ENCODE measurements around the gene STX18.
"Not testable (repeated sequence)": the region's sequence is repeated elsewhere in the genome, so short reads cannot be mapped to it uniquely, and the experiment has no call there.

Gene STX18

DNA sequence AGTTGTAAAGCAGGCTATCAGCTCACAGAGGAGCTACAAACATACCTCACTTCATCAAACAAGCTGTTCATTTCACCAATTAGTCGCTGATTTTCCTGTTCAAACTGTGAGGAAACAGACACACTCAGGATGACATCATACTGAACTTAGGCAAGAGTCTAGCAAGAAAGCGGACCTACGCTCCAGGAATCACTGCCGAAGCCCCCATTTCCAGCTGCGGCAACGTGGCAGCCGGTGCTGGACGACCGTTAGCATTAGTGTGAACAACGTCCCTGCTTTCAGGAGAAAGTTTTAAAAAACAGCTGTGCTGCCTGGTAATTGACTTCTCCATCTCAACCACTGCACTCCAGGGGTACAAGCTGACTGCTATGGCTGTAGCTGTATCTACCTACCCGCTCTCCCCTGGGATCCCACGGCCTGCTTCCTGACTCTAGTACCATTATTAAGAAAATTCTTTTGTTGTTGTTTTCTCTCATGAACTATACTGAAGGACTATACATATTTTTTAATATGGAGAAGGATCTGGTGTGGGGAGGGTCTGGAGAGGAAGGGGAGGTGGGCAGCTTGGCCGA lies 116.6 kb downstream of the STX18 start:
- H3K4me3 ChIP-seq (ENCODE audit: low read depth, low read length) = no peak overlapping the region
- no peak for DNase-seq (ENCODE audit: low read depth)
- TF ChIP-seq CTCF (IDR thresholded peaks at IDR 0.05; ENCODE audit: low read depth, low read length, missing control alignments) = no peak
- in situ Hi-C loops (cut with HindIII; ENCODE audit: low sequenced_read_pairs) = no loop called here

DNA sequence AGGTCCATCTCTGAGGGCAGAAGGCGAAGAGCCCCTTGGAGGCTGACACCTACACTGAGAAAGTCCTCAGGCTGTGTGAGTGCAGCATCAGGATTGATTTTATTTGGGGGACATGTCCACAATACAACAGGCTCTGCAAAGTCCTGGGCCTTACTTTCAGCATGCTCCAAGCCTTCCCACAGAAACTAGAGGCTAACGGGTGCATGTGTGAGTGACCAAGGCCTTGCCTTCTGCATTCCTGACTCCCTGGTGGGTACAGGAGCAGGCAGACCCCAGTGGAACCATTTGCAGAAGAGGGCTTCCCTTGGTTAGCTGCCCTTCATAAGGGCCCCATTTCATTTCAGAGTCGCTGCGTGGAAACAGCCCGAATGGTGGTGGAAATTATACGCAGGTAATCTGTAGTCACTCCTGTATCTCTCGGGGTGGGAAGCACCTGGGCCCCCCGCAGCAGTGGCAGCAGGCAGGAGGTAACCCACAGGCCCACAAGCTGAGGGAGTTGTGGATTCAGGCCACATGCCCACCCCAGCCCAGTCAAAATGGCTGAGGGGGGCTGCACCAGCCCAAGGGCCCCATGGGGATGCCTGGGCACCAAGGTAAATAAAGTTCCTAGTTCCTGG lies 117.2 kb downstream of the STX18 start:
- H3K4me3 ChIP-seq (ENCODE audit: low read depth, low read length) = no peak overlapping the region
- in situ Hi-C loops (cut with HindIII; ENCODE audit: low sequenced_read_pairs) = loop anchor here (5.0 kb wide), 1 partner anchor 42 kb away; no protein-coding TSS in a partner anchor
- DNase-seq (ENCODE audit: low read depth) = no peak
- TF ChIP-seq CTCF (IDR thresholded peaks at IDR 0.05; ENCODE audit: low read depth, low read length, missing control alignments) = no peak

DNA sequence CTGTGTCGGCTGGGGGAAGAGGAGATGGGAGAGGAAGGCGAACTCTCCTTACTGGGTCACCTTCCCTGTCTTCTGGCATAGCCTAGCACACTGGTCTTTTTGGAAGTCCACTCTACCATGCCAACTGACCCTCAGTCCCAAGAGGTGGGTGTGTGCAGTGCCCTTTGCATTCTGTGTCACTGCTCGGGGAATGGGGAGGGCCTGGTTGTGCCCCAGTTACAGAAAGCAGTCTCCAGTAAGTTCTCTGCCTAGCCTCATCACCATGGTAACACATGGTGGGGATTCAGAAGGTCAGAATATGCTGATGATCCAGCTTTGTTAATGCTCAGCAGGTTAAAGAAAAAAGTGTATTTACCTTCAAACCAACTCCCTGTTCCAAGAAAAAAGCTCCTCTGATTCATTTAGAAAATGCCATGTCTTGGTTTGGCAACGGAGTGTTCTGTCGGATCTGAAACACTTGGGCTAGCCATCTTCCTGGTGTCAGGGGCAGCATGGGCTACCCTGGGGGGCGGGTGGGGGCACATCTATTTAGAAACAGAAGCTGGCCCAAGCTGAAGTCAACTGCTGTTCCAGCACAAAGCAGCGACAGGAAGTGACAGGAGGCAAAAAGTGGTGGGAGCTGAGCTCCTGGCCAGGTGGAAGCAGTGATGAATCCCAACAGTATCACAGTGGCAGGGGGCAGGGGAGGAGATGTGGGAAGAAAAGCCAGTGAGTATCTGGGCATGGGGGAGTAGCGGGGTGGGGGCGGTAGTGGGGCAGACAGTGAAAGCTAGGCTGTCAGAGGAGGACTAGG lies 117.9 kb downstream of the STX18 start:
- TF ChIP-seq CTCF (IDR thresholded peaks at IDR 0.05; ENCODE audit: low read depth, low read length, missing control alignments) = no peak
- H3K4me3 ChIP-seq (ENCODE audit: low read depth, low read length) = no peak overlapping the region
- in situ Hi-C loops (cut with HindIII; ENCODE audit: low sequenced_read_pairs) = loop anchor here (5.0 kb wide), 1 partner anchor 42 kb away; no protein-coding TSS in a partner anchor
- DNase-seq (ENCODE audit: low read depth) = no peak

DNA sequence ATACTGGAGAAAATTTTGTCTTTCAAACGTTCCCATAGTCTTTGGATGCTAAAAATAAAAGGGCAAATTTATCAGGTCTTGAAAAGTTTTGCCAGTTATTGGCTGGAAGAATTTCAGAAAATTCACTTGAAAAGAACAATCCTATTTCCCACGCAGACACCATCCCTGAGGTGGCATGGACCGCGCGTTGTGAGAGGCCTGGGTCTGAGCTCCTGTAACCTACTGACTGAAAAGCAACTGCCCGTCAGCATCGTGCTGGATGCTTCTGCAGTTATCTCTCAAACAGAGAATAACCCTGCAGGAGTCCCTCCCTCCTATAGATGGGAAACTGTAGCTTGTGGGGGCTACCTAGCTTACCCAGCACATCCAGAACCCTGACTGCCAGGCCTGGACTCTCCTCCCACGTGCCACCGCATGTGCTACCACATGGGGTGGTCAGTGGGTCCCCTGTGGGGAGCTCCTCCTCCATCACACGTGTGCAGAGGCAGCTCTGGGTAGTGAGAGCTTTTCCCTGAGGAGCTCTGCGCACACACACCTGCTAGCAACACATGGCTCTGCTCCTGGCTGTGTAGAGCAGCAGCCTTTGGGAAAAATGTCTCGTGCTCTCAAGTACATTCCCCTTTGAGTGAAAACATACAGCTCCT lies 118.9 kb downstream of the STX18 start:
- in situ Hi-C loops (cut with HindIII; ENCODE audit: low sequenced_read_pairs) = loop anchor here (5.0 kb wide), 1 partner anchor 41 kb away; no protein-coding TSS in a partner anchor
- no peak overlapping the region for H3K4me3 ChIP-seq (ENCODE audit: low read depth, low read length)
- TF ChIP-seq CTCF (IDR thresholded peaks at IDR 0.05; ENCODE audit: low read depth, low read length, missing control alignments) = no peak
- DNase-seq (ENCODE audit: low read depth) = no peak

GRCh38 chr4:4422117-4422516 lies 119.7 kb downstream of the STX18 start:
- in situ Hi-C loops (cut with HindIII; ENCODE audit: low sequenced_read_pairs) = loop anchor here (5.0 kb wide), 1 partner anchor 40 kb away; no protein-coding TSS in a partner anchor
- not testable (repeated sequence) for H3K4me3 ChIP-seq (ENCODE audit: low read depth, low read length); DNase-seq (ENCODE audit: low read depth)

- no peak for TF ChIP-seq CTCF (IDR thresholded peaks at IDR 0.05; ENCODE audit: low read depth, low read length, missing control alignments)
- in situ Hi-C loops (cut with HindIII; ENCODE audit: low sequenced_read_pairs) = loop anchor here (5.0 kb wide), 1 partner anchor 39 kb away; no protein-coding TSS in a partner anchor
- no peak overlapping the region for H3K4me3 ChIP-seq (ENCODE audit: low read depth, low read length)
- no peak for DNase-seq (ENCODE audit: low read depth)
Observed at GRCh38 chr4:4421356-4421755, 120.5 kb downstream of the STX18 start.

All from astrocyte of the cerebellum (primary cell).